Stimulated activated CD4-positive, alpha-beta T cell treated with anti-CD3 and anti-CD28 coated beads, TNF-alpha, amount 100 ng/mL, for 24 hours (primary cell): ENCODE results near the gene NDUFA13.

Source experiments
- DNase-seq, 3 experiments: peaks; one replicate each; pipeline ENCODE4 v3.0.0-alpha.2; 2020; ENCODE audit warnings: low read depth in 3 of 3

Gene NDUFA13

DNA sequence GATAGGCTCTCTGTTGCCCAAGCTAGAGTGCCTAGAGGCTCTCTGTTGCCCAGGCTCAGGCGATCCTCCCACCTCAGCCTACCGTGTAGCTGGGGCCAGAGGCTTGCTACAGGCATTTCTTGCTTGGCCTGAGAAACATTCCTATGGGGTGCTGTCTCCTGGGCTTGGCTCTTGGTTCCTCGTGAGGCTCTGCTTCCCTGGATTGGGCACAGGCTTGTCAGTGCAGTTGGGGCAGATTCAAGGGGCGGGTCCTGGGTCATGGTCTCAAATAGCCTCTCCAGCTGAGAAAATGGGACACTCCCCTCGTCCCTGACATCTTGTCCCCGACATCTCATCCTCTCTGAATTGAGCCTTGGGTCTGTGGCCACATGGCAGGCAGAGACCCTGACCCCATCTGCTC lies 5.6 kb upstream of the NDUFA13 start:
- DNase-seq: no peak

DNA sequence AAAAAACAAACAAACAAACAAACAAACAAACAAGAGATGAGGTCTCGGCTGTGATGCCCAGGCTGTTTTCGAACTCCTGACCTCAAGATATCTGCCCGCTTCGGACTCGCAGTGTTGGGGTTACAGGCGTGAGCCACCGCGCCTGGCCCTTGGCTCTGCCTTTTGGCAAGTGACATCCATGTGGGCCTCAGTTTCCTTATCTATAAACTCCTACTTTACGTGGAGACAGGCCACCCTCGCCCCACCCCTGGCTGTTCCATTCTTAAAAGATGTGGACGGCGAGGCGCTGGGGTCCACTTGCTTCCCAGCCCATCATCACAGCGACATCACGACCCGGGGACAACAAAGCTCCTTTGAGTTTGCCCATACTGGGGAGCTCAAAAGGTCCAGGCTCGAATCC lies 2.3 kb upstream of the NDUFA13 start:
- DNase-seq: no peak

DNA sequence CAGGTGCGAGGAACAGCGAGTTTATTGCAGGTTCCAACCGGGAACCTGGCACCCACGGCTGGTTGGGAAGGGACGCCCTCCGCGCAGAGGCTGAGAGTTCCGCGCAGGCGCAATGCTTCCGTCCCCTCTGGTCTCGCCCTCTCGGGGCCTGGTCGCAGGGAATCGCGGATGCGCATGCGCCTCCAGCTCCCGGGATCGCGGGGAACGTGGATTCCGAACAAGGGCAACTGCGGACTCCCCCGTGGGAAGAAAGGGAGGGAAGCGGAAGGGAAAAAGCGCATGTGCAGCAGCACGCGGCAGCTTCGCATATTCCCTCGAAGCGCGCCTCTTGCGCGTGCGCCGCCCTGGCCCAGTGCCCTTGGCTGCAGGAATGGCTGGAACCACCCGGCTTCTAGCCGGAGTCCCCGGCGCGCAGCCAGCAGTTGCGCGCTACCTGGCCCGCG lies 1.8 kb upstream of the NDUFA13 start:
- DNase-seq: no peak

DNA sequence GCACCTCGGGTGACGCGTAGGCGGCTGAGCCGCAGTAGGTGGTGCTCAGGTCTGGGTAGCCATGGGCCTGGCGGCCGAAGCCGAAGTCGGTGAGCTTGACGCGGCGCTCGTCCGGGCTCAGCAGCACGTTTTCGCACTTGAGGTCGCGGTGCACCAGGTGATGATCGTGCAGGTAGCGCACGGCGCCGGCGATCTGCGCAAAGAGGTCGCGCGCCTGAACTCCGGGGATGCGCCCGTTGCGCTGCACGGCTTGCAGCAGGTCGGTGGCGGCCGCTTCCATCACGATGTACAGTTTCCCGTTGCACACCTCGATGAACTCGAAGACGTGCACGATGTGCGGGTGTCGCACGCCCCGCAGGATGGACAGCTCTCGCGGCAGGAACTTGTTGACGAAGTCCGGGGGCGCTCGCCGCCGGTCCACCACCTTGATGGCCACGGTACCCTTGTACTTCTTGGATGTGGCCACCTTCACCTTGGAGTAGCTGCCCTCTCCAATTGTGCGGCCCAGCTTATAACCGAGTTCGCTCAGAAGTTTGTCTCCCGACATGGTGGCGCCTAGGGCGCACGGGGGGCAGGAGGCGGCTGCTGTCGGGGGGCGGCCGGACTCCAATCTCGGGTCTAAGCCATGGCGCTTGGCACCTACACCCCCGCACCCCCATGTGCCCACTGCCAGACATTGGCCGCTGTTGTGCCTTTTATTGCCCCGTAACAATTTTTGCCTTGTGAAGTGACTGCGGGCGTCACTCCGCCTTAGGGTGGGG lies 964 bp upstream of the NDUFA13 start, which contains the start of gene TSSK6:
TSS of gene TSSK6 (minus strand) at position 668 of the 761 bp plus-strand sequence. CDS start at position 547, 121 bp downstream.
- no peak for DNase-seq

DNA sequence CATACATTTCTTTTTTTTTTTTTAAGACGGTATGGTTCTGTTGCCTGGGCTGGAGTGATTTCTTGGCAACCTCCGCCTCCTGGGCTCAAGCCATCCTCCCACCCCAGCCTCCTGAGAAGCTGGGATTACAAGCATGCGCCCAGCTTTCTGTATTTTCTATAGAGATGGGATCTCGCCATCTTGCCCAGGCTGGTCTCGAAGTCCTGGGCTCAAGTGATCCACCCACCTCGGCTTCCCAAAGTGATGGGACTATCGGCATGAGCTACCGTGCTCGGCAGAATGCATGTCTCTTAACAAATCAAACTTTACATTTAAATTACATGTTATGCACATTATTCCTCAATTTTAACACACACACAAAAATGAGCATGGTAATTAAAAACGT lies 1.2 kb downstream of the NDUFA13 start:
- DNase-seq: no peak

DNA sequence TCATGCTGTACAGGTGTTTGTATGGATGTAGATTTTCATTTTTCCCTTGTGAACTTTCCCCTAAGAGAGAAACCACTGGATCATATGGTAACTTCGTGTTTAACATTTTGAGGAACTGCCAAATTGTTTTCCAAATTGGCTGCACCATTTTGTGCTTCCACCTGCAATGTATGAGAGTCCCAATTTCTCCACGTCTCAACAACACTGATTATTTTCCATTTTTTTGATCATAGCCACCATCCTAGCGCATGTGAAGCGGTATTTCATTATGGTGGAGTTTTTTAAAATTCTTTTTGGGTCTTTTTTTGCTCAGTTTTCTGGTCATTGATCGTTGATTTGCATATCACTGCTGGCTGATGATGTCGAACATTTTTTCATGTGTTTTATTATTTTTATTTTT lies 5.0 kb downstream of the NDUFA13 start:
- no peak for DNase-seq

DNA sequence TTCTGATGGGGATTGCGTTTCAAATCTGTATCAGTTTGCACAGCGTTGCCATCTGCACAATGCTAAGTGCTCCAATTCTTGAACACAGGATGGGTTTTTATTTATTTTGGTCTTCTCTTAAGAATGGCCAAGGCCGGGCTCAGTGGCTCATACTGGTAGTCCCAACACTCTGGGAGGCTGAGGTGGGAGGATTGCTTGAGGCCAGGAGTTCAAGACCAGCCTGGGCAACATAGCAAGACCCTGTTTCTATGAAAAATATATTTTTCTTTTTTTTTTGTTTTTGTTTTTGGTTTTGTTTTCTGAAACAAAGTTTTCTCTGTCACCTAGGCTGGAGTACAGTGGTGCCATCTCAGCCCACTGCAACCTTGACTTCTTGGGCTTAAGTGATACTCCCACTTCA lies 7.2 kb downstream of the NDUFA13 start:
- DNase-seq: no peak

DNA sequence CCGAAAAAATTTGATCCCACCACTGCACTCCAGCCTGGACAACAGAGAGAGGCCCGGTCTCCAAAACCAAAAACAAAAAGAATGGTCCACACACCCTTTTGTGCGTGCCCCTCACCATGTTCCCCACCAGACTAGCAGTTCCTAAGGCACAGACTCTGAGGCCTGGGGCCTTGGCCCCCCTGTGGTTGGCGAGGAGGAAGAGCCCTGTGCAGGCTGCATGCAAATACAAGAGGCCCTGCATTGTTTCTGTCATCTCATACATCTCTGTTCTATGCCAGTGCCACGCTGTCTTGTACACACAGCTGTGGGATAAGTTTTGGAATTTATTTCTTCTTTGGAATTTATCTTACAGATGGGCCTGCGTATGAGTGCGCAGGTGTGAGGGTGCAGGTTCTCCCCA lies 8.0 kb downstream of the NDUFA13 start:
- no peak for DNase-seq

DNA sequence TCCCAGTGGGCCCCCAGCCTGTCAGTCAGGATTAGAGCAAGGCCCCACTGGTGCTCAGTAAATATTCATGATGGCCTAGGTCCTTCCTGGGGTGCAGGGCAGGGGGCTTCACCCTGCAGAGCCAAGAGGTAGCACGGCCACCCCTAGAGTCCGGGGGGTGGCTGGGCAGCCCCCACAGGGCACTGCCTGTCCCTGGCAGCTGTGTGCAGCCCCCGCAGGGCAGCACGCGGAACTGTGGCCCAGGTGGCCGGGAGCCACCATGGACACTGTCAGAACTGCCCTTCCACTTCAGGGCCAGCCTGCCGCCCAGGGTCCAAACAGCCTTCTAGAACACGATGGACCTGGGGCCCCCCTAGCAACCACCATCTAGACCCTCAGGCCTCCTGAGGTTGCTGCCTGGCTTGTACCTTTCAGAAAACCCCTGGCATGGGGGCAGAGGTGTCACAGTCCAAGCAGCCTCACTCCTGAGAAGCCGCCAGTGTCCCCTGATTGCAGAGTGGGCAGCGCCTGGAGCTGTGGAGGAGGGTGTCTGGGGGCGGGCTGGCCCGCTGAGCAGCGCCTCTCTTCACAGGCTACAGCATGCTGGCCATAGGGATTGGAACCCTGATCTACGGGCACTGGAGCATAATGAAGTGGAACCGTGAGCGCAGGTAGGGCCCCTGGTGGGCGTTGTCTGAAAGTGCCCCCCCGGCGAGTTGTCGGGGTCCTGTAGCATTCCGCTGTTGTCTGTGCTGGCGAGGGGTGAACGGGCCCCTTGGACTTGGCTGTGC lies 9.8 kb downstream of the NDUFA13 start:
- no peak for DNase-seq

DNA sequence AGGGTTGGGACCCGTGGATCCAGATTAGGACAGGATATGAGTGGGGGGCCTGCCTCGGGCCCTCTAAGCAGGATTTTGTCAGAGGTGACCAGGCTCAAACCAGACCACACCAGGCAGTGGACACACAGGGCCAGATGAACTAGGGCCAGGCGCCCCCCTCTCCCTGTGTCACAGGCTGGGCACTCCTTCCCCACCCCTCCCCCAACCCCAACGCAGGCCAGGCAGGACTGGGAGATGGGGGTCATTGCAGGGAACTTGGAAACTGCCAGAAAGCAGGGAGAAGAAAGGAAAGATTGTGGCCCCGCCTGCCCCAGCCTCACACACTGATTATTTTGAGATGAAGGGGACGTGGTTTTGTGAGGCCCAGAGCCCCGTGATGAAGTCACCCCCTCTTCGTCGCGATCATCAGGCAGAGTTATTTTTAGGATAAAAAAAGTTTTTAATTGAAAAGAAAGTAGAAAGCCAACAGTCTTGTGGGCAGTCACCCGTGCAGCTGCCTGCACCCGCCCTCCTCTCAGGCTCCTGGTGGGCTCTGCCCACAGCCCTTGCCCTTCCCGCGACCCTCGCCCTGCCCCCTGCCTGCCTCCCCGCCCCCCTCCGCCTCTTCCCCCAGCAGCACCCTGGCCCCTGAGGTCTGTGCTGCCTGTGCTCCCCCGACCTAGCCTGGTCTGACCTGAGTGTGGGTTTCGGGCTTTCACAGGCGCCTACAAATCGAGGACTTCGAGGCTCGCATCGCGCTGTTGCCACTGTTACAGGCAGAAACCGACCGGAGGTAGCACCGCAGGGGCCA lies 10.8 kb downstream of the NDUFA13 start:
- no peak for DNase-seq

DNA sequence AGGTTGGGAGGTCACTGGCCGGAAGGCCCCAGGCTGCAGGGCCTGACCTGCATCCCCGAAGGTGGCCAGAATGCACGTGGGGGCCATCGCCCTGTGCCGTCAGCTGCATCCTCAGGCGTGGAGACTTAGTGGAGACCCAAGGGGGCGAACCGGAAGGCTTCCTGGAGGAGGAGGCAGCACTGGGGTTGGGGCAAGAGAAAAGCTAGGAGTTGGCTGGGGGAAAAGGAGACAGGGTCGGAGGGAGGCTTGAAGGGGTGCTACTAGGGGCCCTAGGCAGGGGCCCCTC lies 11.3 kb downstream of the NDUFA13 start:
- DNase-seq: no peak

DNA sequence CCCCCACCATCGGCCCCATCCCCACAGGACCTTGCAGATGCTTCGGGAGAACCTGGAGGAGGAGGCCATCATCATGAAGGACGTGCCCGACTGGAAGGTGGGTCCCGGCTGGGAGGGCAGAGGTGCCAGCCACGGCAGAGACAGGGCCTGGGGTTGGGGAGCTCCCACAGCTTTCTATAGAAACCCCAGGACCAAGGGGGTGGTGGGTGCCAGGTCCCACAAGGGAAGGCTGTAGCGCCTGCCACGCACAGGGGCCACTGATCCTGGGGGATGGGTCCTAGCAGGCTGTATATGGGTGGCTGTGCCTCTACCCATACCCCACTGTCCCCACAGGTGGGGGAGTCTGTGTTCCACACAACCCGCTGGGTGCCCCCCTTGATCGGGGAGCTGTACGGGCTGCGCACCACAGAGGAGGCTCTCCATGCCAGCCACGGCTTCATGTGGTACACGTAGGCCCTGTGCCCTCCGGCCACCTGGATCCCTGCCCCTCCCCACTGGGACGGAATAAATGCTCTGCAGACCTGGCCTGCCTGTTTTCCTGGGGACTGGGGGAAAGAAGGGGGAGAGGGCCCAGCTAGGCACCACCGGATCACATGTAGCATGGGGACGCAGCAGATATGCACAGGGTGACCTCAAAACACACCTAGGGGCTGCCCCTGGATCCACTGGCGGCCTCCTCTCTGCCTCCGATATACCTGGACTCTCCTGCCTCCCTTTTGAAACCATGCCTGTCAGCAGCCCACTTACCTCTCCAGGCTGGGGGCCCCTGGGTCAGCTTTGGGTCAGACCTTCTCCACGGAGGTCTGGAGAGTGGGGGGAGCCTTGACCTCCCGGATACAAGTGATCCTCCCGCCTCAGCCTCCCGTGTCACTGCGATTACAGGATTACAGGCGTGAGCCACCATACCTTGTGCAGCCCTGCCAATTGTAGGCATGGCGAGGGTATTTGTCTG lies 11.9 kb downstream of the NDUFA13 start:
- DNase-seq: no peak

DNA sequence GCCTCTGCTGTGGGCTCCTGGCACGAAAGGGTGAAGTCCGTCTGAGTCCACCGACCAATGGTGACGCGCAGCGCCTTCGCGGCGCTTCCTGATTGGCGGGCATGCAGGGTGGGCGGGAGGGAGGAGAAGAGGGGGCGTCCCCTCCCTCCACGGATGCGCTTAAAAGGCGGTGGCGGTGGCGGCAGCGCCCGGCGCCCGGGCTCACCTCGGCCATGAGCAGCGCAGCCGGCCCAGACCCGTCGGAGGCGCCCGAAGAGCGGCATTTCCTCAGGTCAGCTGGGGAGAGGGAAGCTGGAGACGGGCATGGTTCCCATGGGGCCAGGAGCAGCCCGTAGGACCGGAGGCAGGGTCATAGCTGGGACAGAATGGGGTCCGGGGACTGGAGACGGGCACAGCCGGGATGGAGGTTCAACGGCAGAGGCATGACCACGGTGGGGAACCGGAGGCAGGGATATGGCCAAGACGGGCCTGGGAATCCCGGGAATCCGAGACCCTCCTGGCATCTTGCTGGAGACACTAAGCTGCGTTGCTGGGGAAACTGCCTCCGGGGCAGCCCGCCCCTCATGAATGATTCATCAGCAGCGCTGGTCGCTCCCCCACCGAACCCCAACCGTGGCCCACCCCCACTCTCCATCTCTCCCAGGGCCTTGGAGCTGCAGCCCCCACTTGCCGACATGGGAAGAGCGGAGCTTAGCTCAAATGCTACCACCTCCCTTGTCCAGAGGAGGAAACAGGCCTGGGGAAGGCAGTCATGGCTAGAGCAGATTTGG lies 12.9 kb downstream of the NDUFA13 start, which contains the start of gene YJEFN3:
TSS of gene YJEFN3 (plus strand) at position 191 of the 770 bp plus-strand sequence. CDS start at position 213, 22 bp downstream.
- no peak for DNase-seq

DNA sequence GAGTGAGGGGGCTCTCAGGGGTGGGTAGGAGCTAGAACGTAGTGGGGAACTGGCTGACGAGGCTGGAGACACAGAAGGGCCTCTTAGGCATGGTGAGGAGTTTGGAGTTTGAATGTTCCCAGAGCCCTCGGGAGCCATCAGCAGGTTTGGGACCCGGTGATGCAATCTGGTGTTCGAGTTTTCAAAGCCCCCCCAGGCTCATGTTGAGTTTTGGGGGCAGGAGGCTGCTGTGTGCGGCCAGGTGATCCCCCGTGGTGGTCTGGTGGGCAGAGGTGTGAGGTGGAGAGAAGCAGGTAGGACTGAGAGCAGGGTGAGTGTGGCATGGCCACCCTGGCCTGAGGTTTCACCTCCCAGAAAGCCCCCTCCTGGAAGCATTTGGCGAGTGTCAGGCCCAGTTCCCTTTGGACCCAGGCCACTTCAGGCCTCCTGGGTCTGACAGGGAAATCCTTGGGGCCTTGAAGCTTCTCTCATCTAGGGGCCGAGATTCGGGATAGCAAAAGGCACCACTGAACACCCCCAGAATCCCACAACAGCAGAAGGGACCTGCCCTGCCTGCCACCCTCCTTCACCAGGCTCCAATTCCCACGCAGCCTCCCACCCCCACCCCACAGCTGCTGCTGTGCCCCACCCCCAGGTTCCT lies 13.9 kb downstream of the NDUFA13 start:
- no peak for DNase-seq

DNA sequence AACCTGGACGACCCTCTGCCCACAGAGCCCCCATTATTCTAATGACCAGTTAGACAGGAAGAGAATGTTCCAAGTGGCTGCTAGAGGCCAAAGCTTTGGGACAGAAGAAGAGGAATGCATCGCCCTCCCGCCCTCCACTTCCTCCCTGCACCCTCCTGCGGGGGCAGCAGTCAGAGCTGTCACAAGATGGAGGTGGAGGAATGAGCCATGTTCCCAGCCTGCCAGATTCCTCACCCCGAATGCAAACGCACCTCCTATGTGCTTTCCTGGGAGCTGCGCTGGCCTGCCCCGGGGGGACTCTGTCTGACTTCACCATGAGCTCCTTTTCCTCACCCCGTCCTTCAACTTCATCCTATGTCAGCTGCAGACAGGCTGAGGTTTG lies 14.4 kb downstream of the NDUFA13 start:
- no peak for DNase-seq

DNA sequence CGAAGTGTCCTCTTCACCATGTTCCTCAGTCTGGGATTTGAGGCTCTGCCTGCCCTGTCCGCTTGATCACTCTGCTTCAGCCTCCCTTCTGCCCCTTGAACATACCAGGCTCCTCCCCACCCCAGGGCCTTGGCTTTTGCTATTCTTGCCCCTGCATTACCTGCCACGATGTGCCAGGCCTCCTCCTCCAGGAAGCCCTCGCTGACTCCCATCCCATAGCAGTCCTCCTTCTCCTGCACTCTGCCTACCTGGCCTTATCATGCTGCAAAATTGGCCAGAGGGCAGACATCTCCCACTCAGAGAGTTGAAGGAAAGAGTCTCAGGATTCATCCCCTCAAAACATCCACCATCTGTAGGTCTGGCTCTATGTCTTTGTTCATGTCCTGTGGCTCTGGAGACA lies 14.9 kb downstream of the NDUFA13 start:
- no peak for DNase-seq

DNA sequence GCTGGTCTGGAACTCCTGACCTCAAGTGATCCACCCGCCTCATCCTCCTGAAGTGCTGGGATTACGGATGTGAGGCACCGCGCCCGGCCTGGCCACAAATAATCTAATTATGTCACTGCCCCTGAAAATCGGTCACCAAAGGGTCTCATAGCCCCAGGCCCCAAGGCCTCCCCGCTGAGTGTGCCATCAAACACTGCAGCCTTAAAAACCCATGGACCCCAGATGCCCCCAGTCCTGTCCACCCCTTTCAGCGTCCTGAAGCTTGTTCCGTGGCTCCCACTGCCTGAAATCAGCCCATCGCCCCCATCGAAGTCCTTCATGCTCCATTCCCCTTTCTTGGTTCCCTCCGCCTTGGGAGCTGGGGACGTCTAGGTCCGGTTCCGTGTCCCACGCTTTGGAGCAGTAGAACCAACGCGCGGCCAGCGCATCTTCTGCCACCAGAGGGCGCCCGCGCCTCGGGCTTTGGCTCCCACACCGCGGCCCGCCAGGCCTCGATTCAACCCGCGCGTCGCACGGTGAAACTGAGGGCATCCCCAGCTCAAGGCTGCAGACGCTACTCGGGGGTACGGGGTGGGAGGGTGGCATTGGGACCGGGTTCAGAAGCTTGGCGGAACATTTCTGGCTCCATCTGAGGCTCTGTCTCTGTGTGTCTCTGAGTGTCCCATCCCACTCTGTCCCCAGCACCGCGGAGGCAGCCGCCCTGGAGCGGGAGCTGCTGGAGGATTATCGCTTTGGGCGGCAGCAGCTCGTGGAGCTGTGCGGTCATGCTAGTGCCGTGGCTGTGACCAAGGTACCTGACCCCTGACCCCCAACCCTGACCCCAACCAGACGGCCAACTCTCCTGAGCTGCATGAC lies 16.2 kb downstream of the NDUFA13 start:
- DNase-seq: peak; percentile 75 to 83 (median 81)

DNA sequence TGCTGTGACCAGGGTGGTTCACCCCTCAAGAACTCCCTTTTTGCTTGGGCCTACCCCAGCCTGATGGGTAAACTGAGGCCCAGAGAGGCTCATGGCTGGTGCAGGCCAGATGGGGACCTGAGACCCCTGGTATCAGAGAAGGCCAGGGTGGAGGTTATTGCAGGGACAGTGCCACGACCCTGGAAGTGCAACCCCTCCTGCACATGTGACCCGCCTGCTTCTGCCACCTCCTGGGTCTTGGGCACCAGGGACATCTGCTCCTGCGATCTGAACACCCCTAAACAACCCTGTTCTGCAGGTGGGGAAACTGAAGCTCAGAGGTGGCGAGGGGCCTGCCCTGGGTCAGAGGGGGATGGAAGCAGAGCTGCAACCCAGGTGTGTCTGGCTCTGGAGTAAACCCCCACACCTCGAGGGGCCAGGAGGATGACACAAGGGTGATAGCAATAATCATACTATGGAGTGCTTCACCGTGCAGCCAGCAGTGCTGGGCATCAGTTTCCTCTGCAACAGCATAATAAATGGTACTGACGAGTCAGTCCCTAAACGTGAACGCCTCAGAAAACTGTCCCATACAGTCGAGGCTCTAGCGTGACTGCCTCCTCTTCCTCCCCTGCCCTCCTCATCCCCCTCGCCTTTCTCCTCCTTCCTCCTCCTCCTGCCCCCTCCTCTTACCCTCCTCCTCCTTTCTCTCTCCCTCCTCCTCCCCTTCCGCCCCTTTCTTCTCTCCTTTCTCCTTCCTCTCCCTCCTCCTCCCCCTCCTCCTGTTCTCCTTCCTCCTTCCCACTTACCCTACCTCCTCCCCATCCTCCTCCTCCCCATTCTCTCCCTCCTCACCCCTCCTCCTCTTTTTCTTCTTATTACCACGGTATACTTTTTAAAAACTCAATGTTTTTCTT lies 17.0 kb downstream of the NDUFA13 start:
- no peak for DNase-seq
